DND-41 (cell line): ENCODE data around the gene CFAP65.

Experiments used
- EZH2 ChIP-seq: IDR thresholded peaks from 3 replicates; pipeline ENCODE4 v1.6.1; 2012; ENCODE audit warnings: borderline replicate concordance, low read depth, mild to moderate bottlenecking, moderate library complexity, low read length, inconsistent platforms; ENCODE audit not compliant: severe bottlenecking
- TF ChIP-seq, protein P1 (sequence below): IDR thresholded peaks from 2 replicates; pipeline ENCODE4 v1.5.1; 2012; ENCODE audit warnings: borderline replicate concordance, low read length, moderate library complexity, mild to moderate bottlenecking; ENCODE audit not compliant: poor library complexity, severe bottlenecking; ENCODE audit errors: extremely low read depth

DNA sequence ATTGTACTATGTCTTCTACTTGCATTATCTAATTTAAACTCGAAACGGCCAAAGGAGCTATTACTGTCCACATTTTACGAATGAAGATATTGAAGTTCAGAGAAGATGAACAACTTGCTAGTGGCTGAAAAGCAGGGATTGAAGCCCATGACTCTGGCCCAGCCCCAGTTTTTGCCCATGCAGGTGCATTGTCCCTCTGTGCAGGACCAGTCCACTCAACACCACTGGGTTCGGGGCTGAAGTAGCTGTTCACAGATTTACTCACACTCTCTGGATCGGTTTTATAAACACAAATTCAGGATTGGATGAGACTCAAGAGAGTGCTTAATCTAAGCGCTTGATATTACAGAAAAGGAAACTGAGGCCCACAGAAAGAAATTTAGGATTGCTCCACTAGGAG, 20.8 kb upstream of the CFAP65 start:
- TF ChIP-seq, protein P1, sequence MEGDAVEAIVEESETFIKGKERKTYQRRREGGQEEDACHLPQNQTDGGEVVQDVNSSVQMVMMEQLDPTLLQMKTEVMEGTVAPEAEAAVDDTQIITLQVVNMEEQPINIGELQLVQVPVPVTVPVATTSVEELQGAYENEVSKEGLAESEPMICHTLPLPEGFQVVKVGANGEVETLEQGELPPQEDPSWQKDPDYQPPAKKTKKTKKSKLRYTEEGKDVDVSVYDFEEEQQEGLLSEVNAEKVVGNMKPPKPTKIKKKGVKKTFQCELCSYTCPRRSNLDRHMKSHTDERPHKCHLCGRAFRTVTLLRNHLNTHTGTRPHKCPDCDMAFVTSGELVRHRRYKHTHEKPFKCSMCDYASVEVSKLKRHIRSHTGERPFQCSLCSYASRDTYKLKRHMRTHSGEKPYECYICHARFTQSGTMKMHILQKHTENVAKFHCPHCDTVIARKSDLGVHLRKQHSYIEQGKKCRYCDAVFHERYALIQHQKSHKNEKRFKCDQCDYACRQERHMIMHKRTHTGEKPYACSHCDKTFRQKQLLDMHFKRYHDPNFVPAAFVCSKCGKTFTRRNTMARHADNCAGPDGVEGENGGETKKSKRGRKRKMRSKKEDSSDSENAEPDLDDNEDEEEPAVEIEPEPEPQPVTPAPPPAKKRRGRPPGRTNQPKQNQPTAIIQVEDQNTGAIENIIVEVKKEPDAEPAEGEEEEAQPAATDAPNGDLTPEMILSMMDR: no peak
- no peak for TF ChIP-seq EZH2
